Choroid plexus epithelial cell (primary cell): ENCODE measurements around the gene SF3B3.

Source experiments
- DNase-seq: peaks from one replicate; pipeline ENCODE4 v3.0.0-alpha.2; 2010; ENCODE audit warnings: low read depth
- H3K4me3 ChIP-seq: 2 replicates; pipeline ENCODE4 v1.5.1; 2011; ENCODE audit warnings: low read depth, mild to moderate bottlenecking, control low read depth, low read length, moderate library complexity
- TF ChIP-seq, protein P1 (sequence below): conservative IDR thresholded peaks from 2 replicates; pipeline ENCODE4 v1.5.1; 2011; ENCODE audit warnings: low read depth, mild to moderate bottlenecking, control low read depth, inconsistent platforms, low read length, moderate library complexity

SF3B3 gene

GRCh38 chr16:70523743-70524398 lies at the start of gene SF3B3:
Gene SF3B3 (plus strand): TSS chr16:70523816. CDS start chr16:70526657, 2,841 bp downstream.
- H3K4me3 ChIP-seq: peak within 1 kb of the TSS; percentile 99
- DNase-seq: peak; percentile 39
- TF ChIP-seq, protein P1, sequence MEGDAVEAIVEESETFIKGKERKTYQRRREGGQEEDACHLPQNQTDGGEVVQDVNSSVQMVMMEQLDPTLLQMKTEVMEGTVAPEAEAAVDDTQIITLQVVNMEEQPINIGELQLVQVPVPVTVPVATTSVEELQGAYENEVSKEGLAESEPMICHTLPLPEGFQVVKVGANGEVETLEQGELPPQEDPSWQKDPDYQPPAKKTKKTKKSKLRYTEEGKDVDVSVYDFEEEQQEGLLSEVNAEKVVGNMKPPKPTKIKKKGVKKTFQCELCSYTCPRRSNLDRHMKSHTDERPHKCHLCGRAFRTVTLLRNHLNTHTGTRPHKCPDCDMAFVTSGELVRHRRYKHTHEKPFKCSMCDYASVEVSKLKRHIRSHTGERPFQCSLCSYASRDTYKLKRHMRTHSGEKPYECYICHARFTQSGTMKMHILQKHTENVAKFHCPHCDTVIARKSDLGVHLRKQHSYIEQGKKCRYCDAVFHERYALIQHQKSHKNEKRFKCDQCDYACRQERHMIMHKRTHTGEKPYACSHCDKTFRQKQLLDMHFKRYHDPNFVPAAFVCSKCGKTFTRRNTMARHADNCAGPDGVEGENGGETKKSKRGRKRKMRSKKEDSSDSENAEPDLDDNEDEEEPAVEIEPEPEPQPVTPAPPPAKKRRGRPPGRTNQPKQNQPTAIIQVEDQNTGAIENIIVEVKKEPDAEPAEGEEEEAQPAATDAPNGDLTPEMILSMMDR: no peak

DNA sequence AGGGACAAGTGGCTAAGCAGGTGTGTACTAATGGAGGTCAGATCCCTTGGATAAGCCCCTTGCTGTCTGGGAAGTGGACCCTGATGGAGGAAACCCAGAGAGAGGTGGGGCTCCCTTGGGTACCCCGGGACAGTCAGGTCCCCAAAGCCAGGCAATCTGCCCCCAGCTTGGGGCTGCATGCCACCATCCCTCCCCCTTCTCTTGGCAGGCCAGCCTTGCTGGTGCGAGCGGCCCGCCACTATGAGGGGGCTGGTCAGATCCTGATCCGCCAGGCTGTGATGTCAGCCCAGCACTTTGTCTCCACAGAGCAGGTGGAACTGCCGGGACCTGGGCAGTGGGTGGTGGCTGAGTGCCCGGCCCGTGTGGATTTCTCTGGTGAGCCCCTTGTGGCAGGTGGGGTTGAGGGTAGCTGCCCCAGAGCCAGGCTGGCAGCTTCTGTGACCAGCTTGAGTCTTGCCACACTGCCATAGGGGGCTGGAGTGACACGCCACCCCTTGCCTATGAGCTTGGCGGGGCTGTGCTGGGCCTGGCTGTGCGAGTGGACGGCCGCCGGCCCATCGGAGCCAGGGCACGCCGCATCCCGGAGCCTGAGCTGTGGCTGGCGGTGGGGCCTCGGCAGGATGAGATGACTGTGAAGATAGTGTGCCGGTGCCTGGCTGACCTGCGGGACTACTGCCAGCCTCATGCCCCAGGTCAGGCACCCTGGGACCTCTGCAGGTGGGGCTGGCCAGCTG lies 49.1 kb upstream of the SF3B3 start:
- DNase-seq: no peak
- TF ChIP-seq, protein P1: no peak
- H3K4me3 ChIP-seq: no peak overlapping the region

- no peak overlapping the region for H3K4me3 ChIP-seq
- TF ChIP-seq, protein P1: no peak
- DNase-seq: no peak
These were observed 48.4 kb upstream of the SF3B3 start for GRCh38 chr16:70475054-70475871.

DNA sequence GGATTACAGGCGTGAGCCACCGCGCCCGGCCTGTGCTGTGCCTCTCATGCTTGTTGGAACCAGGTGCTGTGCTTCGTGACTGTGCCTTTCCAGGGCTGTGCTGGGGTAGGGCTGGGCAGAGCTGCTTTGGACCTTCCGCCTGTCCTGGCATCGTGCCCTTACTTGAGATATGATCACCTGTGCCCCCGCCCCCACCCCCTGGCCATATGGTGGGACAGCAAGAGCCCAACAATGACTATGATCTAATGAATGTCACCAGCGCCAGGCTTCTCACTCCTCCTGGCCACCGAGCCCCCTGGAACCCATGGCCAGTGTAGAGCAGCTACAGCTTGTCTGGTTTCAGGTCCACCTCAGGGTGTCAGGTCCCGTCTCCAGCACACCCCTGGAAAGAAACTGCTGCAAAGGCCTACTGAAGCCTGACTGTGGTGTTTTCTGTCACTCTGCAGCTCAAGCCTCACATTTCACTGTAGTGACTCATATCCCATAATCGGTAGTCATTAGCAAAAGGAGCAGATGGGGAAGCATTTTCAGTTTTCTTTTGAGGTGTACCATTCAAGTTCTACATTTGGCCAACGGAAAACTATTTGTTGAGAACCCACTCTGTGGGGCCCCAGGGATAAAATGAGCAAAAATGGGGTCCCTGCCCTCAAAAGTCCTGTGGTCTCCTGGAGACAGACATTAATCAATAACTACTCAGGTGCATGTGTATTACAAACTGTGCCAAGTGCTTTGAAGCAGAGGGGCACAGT lies 47.2 kb upstream of the SF3B3 start:
- H3K4me3 ChIP-seq: no peak overlapping the region
- DNase-seq: peak; percentile 84

GRCh38 chr16:70478169-70478568 lies 45.4 kb upstream of the SF3B3 start:
- TF ChIP-seq, protein P1: no peak
- no peak overlapping the region for H3K4me3 ChIP-seq
- DNase-seq: no peak

More for the DNA sequence above, 47.2 kb upstream of the SF3B3 start:
- TF ChIP-seq, protein P1: no peak

- TF ChIP-seq, protein P1: no peak
- H3K4me3 ChIP-seq: no peak overlapping the region
- peak; percentile 63 for DNase-seq
These were observed 44.7 kb upstream of the SF3B3 start for GRCh38 chr16:70478912-70479341.
